Neural cell (in vitro differentiated cells): Measurements from ENCODE around the gene DLG4. TPM values are rescaled to one million over a fixed set of nuclear protein-coding genes. Genes with fewer than 3 reads are reported as not detected.

Experiments
- H2AFZ ChIP-seq: fragments of 200-600, 300-800 bp; sonication (generic), shearing (Covaris generic); 2 replicates; pipeline ENCODE4 v1.6.0; 2014; ENCODE audit warnings: low read depth, mild to moderate bottlenecking, antibody characterized with exemption, low read length, moderate library complexity
- H3F3A ChIP-seq: fragments of 200-600 bp; shearing (Covaris generic); 2 replicates; pipeline ENCODE4 v1.6.1; 2016; ENCODE audit warnings: mild to moderate bottlenecking, moderate library complexity, mixed read lengths, antibody characterized with exemption, low read length; ENCODE audit not compliant: insufficient read depth, poor library complexity, severe bottlenecking
- H3K27ac ChIP-seq: fragments of 200-600, 300-800 bp; sonication (generic), shearing (Covaris generic); 2 replicates; pipeline ENCODE4 v1.5.1; 2014; ENCODE audit warnings: mild to moderate bottlenecking, low read length, moderate library complexity
- H3K27me3 ChIP-seq: fragments of 300-800, 200-600 bp; sonication (generic), shearing (Covaris generic); 2 replicates; pipeline ENCODE4 v1.6.0; 2014; ENCODE audit warnings: mild to moderate bottlenecking, low read depth, low read length, moderate library complexity; ENCODE audit not compliant: insufficient read depth
- H3K36me3 ChIP-seq: fragments of 300-800, 200-600 bp; sonication (generic), shearing (Covaris generic); 2 replicates; pipeline ENCODE4 v1.5.1; 2014; ENCODE audit warnings: mild to moderate bottlenecking, antibody characterized with exemption, low read length, moderate library complexity; ENCODE audit not compliant: insufficient read depth
- H3K4me2 ChIP-seq: fragments of 300-800, 200-600 bp; sonication (generic), shearing (Covaris generic); 2 replicates; pipeline ENCODE4 v1.6.0; 2014; ENCODE audit warnings: mild to moderate bottlenecking, low read length
- H3K4me3 ChIP-seq: fragments of 300-800, 200-600 bp; sonication (generic), shearing (Covaris generic); 2 replicates; pipeline ENCODE4 v1.5.1; 2014; ENCODE audit warnings: mild to moderate bottlenecking, low read length, moderate library complexity
- H3K79me2 ChIP-seq: fragments of 200-600 bp; shearing (Covaris generic); replicated peaks from 2 replicates; pipeline ENCODE4 v1.6.0; 2014; ENCODE audit warnings: mild to moderate bottlenecking, low read length, moderate library complexity; ENCODE audit not compliant: insufficient read depth
- H3K9ac ChIP-seq: fragments of 300-800, 200-600 bp; sonication (generic), shearing (Covaris generic); 2 replicates; pipeline ENCODE4 v1.6.1; 2016; ENCODE audit warnings: mild to moderate bottlenecking, low read length, mixed read lengths
- H3K9me2 ChIP-seq: fragments of 200-600 bp; shearing (Covaris generic); 2 replicates; pipeline ENCODE4 v1.6.1; 2016; ENCODE audit warnings: mild to moderate bottlenecking, low read length, mixed read lengths; ENCODE audit not compliant: insufficient read depth
- H3K9me3 ChIP-seq: fragments of 200-600, 300-800 bp; sonication (generic), shearing (Covaris generic); 2 replicates; pipeline ENCODE4 v1.6.1; 2016; ENCODE audit warnings: mild to moderate bottlenecking, mixed run types, low read length, moderate library complexity, mixed read lengths
- H4K20me1 ChIP-seq: fragments of 200-600 bp; shearing (Covaris generic); 2 replicates; pipeline ENCODE4 v1.6.1; 2016; ENCODE audit warnings: mild to moderate bottlenecking, mixed run types; ENCODE audit not compliant: insufficient read depth
- CTCF ChIP-seq: fragments of 450-650 bp; IDR thresholded peaks from 2 replicates; pipeline ENCODE4 v1.5.1; 2014; ENCODE audit warnings: antibody characterized with exemption, mild to moderate bottlenecking, moderate library complexity; ENCODE audit not compliant: poor library complexity, severe bottlenecking
- EP300 ChIP-seq: fragments of 450-650 bp; conservative IDR thresholded peaks from 2 replicates; pipeline ENCODE4 v1.6.1; 2014; ENCODE audit warnings: antibody characterized with exemption, mild to moderate bottlenecking, moderate library complexity; ENCODE audit not compliant: poor library complexity, severe bottlenecking
- EZH2 ChIP-seq: fragments of 200-600, 300-800 bp; shearing (Covaris generic), sonication (generic); IDR thresholded peaks from 2 replicates; pipeline ENCODE4 v1.6.1; 2014; ENCODE audit warnings: antibody characterized with exemption, low read length, borderline replicate concordance, mild to moderate bottlenecking; ENCODE audit not compliant: insufficient read depth, poor library complexity, severe bottlenecking
- MXI1 ChIP-seq: fragments of 450-650 bp; conservative IDR thresholded peaks from 2 replicates; pipeline ENCODE4 v1.6.1; 2014; ENCODE audit warnings: antibody characterized with exemption, mild to moderate bottlenecking; ENCODE audit not compliant: poor library complexity, severe bottlenecking
- POLR2AphosphoS5 ChIP-seq: IDR thresholded peaks from 2 replicates; pipeline ENCODE4 v1.6.1; 2012
- RAD21 ChIP-seq: fragments of 450-650 bp; conservative IDR thresholded peaks from 2 replicates; pipeline ENCODE4 v1.6.1; 2014; ENCODE audit warnings: antibody characterized with exemption, mild to moderate bottlenecking, moderate library complexity
- REST ChIP-seq: IDR thresholded peaks from 2 replicates; pipeline ENCODE4 v1.6.1; 2012; ENCODE audit warnings: borderline replicate concordance
- SMC3 ChIP-seq: fragments of 450-650 bp; conservative IDR thresholded peaks from 2 replicates; pipeline ENCODE4 v1.6.1; 2014; ENCODE audit warnings: antibody characterized with exemption, mild to moderate bottlenecking, moderate library complexity; ENCODE audit not compliant: poor library complexity
- TAF1 ChIP-seq: IDR thresholded peaks from 2 replicates; pipeline ENCODE4 v1.6.1; 2012; ENCODE audit warnings: low read depth
- polyA plus RNA-seq: library from polyadenylated mRNA; depleted of rRNA; stranded (reverse); fragments of >200 nt; gene quantifications from 2 replicates; pipeline ENCODE4 v1.2.3, GENCODE V29; 2014

DLG4 gene
- polyA plus RNA-seq, 1 donor from 2014 or later: 126 TPM

- Histone ChIP-seq H3K27ac (peak within 1 kb of the TSS; percentile 97), H3K9ac (peak within 1 kb of the TSS; percentile 88), H3K4me3 (peak within 1 kb of the TSS; percentile 70), H3K79me2 (peaks cover 50% of the 10 kb centered on the region), H3K9me2 (no peaks in the 10 kb centered on the region), H3K36me3 (no peaks in the 10 kb centered on the region), H4K20me1 (no peaks in the 10 kb centered on the region), H3K9me3 (no peaks in the 10 kb centered on the region), H2AFZ (peak within 1 kb of the TSS; percentile 62), H3K27me3 (no peaks in the 10 kb centered on the region), H3F3A (no peaks in the 10 kb centered on the region), H3K4me2 (peak within 1 kb of the TSS; percentile 95)
- TF ChIP-seq RAD21 (peak; percentile 45), REST (peak; percentile 85), CTCF (peak; percentile 65), POLR2AphosphoS5 (peak; percentile 87), MXI1 (peak; percentile 68), EP300 (peak; percentile 65), TAF1 (peak; percentile 88), EZH2 (no peak), SMC3 (peak; percentile 63)
Observed at GRCh38 chr17:7252176-7253043, 32.8 kb upstream of the DLG4 start, which contains the start of gene ELP5. Gene ELP5 (plus strand): TSS chr17:7252215. CDS start chr17:7252551, 336 bp downstream.

- Histone ChIP-seq H3K9me3 (no peaks in the 10 kb centered on the region), H2AFZ (peak within 1 kb of the TSS; percentile 62), H3K9ac (peak within 1 kb of the TSS; percentile 88), H4K20me1 (no peaks in the 10 kb centered on the region), H3K27ac (peak within 1 kb of the TSS; percentile 97), H3K4me3 (peak within 1 kb of the TSS; percentile 70), H3K4me2 (peak within 1 kb of the TSS; percentile 95), H3K27me3 (no peaks in the 10 kb centered on the region), H3F3A (no peaks in the 10 kb centered on the region), H3K9me2 (no peaks in the 10 kb centered on the region), H3K36me3 (no peaks in the 10 kb centered on the region), H3K79me2 (peaks cover 55% of the 10 kb centered on the region)
- peak; percentile 11 for TF ChIP-seq TAF1
- no peak for TF ChIP-seq SMC3
- TF ChIP-seq MXI1: no peak
- TF ChIP-seq EZH2: no peak
- no peak for TF ChIP-seq CTCF
- TF ChIP-seq EP300: no peak
- TF ChIP-seq POLR2AphosphoS5: peak; percentile 78
- TF ChIP-seq REST: peak; percentile 45
- TF ChIP-seq RAD21: no peak
Observed at GRCh38 chr17:7251661-7252175, 32.1 kb upstream of the DLG4 start, which contains the start of gene CTDNEP1. Gene CTDNEP1 (minus strand): TSS chr17:7251734. CDS start chr17:7251296, 438 bp downstream.
